ENCODE data around the gene TMBIM1. TPM values are rescaled to one million over a fixed set of nuclear protein-coding genes. Genes with fewer than 3 reads are reported as not detected.
A peak's percentile ranks its signal among the peaks of the same experiment; 100 is the strongest.

TMBIM1 gene
- total RNA-seq, 2 donors from 2014 or later, result 324 to 369 TPM

GRCh38 chr2:218269900-218270720, 22.2 kb downstream of the TMBIM1 start, which contains the start of the genes AAMP and PNKD:
Gene AAMP (minus strand): TSS chr2:218270137. CDS start chr2:218270086, 51 bp downstream.
Gene PNKD (plus strand): TSS chr2:218270519. CDS start chr2:218270536, 17 bp downstream.
- ATAC-seq (ENCODE audit: insufficient number of reproducible peaks, low FRiP score, low read depth) (peak; percentile 87), DNase-seq (ENCODE audit: low spot score) (peak; percentile 99)
- peaks cover 29 to 51% of the 10 kb centered on the region in 2 donors for H3K4me1 ChIP-seq (ENCODE audit: control insufficient read depth in 1 of 2, low read depth in 2 of 2)
- peak within 1 kb of the TSS; percentile 84 for H3K4me3 ChIP-seq
- TF ChIP-seq, protein P1, sequence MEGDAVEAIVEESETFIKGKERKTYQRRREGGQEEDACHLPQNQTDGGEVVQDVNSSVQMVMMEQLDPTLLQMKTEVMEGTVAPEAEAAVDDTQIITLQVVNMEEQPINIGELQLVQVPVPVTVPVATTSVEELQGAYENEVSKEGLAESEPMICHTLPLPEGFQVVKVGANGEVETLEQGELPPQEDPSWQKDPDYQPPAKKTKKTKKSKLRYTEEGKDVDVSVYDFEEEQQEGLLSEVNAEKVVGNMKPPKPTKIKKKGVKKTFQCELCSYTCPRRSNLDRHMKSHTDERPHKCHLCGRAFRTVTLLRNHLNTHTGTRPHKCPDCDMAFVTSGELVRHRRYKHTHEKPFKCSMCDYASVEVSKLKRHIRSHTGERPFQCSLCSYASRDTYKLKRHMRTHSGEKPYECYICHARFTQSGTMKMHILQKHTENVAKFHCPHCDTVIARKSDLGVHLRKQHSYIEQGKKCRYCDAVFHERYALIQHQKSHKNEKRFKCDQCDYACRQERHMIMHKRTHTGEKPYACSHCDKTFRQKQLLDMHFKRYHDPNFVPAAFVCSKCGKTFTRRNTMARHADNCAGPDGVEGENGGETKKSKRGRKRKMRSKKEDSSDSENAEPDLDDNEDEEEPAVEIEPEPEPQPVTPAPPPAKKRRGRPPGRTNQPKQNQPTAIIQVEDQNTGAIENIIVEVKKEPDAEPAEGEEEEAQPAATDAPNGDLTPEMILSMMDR (IDR thresholded peaks at IDR 0.05), result no peak
- no peaks in the 10 kb centered on the region for H3K9me3 ChIP-seq
- no peaks in the 10 kb centered on the region for H3K27me3 ChIP-seq (replicated peaks; ENCODE audit: insufficient read depth)
- H3K36me3 ChIP-seq, result peaks cover 38% of the 10 kb centered on the region
- peak within 1 kb of the TSS; percentile 69 to 81 for H3K27ac ChIP-seq

DNA sequence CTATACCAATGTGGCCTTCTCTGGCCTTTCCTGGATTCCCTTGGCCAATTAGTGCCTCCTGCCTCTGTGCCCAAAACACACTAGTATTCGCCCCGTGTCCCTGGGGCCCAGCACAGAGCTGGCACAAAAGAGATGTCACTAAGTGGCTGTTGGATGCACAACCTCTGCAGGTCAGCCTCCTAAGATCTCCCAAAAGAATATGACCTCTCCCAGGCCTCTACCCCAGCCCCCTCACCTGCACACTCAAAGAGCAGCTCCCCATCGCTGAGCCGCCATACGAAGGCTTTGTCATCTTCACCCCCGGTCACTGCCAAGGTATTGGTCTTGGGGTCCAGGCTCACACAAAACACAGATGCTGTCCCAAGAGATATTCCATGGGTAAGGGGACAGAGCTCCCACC, 25.0 kb downstream of the TMBIM1 start:
- H3K9me3 ChIP-seq, result no peaks in the 10 kb centered on the region
- no peak overlapping the region for H3K27ac ChIP-seq
- H3K27me3 ChIP-seq (replicated peaks; ENCODE audit: insufficient read depth), result no peaks in the 10 kb centered on the region
- H3K4me1 ChIP-seq (ENCODE audit: control insufficient read depth in 1 of 2, low read depth in 2 of 2), result peaks cover 22 to 53% of the 10 kb centered on the region in 2 donors
- H3K4me3 ChIP-seq, result no peak overlapping the region
- DNase-seq (ENCODE audit: low spot score), result no peak
- ATAC-seq (ENCODE audit: insufficient number of reproducible peaks, low FRiP score, low read depth), result no peak
- H3K36me3 ChIP-seq, result peaks cover 43% of the 10 kb centered on the region
- TF ChIP-seq, protein P1 (IDR thresholded peaks at IDR 0.05), result no peak

DNA sequence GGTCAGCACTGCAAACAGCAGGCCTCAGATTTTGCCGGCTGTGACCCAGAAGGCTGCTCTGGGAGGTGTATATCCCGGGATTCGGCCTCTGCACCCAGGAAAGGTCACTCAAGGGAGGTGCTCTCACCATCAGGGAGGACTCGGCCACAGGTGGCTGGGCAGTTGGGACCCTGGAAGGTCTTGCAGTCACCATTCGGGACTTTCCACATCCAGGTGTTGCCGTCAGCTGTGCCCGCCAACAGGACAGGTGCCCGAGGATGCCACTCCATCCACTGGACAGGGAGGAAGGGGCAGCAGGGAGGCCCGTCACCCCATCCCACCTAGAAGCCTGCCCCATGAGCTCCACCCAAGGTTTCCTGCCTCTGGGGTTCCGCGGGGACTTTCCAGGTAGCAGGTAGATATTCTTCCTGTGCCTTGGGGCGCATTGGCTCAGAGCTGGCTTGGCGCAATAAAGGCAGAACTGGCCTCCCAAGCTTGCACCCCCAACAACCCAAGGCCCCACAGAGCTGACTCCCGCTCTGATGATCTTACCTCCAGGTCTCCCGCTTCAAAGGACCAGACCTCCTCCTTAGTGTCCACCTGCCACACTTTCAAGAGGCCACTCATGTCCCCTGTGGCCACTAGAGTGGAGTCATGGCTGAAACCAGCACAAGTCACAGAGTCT, 25.9 kb downstream of the TMBIM1 start:
- Histone ChIP-seq H3K4me3 (no peak overlapping the region), H3K27me3 (replicated peaks; ENCODE audit: insufficient read depth) (no peaks in the 10 kb centered on the region), H3K27ac (no peak overlapping the region), H3K36me3 (peaks cover 43% of the 10 kb centered on the region), H3K4me1 (ENCODE audit: control insufficient read depth in 1 of 2, low read depth in 2 of 2) (peaks cover 14 to 53% of the 10 kb centered on the region in 2 donors), H3K9me3 (no peaks in the 10 kb centered on the region)
- no peak for DNase-seq (ENCODE audit: low spot score)
- ATAC-seq (ENCODE audit: insufficient number of reproducible peaks, low FRiP score, low read depth), result no peak
- TF ChIP-seq, protein P1 (IDR thresholded peaks at IDR 0.05), result no peak

DNA sequence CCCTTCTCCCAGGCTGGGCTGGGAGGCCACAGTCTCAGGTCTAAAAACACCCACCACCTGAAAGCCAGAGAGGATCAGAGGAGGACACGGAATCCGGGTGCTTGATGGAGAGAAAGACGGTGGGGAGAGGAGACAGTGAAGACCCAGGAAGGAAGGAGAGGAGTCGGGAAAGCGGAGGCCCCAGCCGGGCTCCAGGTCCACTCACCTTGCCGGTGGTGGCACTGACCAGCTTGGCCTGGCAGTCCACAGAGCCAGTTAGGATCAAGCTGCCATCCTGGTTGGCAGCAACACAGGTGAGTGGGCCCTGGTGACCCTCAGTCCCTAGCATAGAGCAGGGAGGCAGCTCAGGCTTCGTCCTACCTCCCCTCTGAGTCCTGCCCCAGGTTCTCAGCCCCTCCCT, 26.7 kb downstream of the TMBIM1 start:
- DNase-seq (ENCODE audit: low spot score) (no peak), ATAC-seq (ENCODE audit: insufficient number of reproducible peaks, low FRiP score, low read depth) (no peak)
- Histone ChIP-seq H3K36me3 (peaks cover 43% of the 10 kb centered on the region), H3K4me1 (ENCODE audit: control insufficient read depth in 1 of 2, low read depth in 2 of 2) (peaks cover 12 to 53% of the 10 kb centered on the region in 2 donors), H3K4me3 (no peak overlapping the region), H3K27ac (no peak overlapping the region), H3K9me3 (no peaks in the 10 kb centered on the region), H3K27me3 (replicated peaks; ENCODE audit: insufficient read depth) (no peaks in the 10 kb centered on the region)
- TF ChIP-seq, protein P1 (IDR thresholded peaks at IDR 0.05), result no peak

All from thoracic aorta (tissue), 2 donors.